ENCODE results near the gene MOCOS.

MOCOS gene

GRCh38 chr18:36312806-36313395, 125.6 kb downstream of the MOCOS start:
- Histone ChIP-seq H3K27ac (ENCODE audit: low read length) (no peak overlapping the region), H3K9me3 (ENCODE audit: control insufficient read depth in 2 of 2, low read length in 2 of 2) (no peaks in the 10 kb centered on the region), H3K4me3 (ENCODE audit: low read length in 2 of 2) (no peak overlapping the region), H3K27me3 (ENCODE audit: control insufficient read depth in 1 of 2, insufficient read depth in 2 of 2, low read length in 2 of 2) (no peaks in the 10 kb centered on the region), H3K36me3 (ENCODE audit: control insufficient read depth in 2 of 2, insufficient read depth in 2 of 2, low read length in 2 of 2) (no peaks in the 10 kb centered on the region), H3K9ac (ENCODE audit: low read length in 2 of 2) (no peak overlapping the region), H3K4me1 (ENCODE audit: control insufficient read depth, insufficient read depth, low read length) (peaks cover 3% of the 10 kb centered on the region)

DNA sequence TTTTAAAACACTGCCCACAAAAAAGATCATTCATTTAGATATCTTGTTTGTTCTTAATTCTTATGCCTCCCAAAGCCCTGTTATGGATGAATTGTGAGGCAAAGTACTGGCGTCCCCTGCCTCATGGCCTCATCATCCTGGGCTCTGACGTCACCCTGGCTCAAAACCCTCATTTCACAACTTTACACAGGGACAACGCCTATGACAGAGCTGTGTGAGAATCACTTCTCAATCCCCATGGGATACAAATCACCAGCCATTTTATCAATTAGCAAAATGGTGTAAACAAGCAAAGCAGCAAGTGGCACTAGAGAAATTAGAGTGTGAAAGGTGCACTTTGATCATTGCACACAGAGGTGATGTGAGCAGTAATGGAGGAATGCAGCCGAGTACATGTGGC, 126.8 kb downstream of the MOCOS start:
- Histone ChIP-seq H3K9me3 (ENCODE audit: control insufficient read depth in 2 of 2, low read length in 2 of 2) (no peaks in the 10 kb centered on the region), H3K4me1 (ENCODE audit: control insufficient read depth, insufficient read depth, low read length) (peaks cover 3% of the 10 kb centered on the region), H3K9ac (ENCODE audit: low read length in 2 of 2) (no peak overlapping the region), H3K27me3 (ENCODE audit: control insufficient read depth in 1 of 2, insufficient read depth in 2 of 2, low read length in 2 of 2) (no peaks in the 10 kb centered on the region), H3K4me3 (ENCODE audit: low read length in 2 of 2) (no peak overlapping the region), H3K36me3 (ENCODE audit: control insufficient read depth in 2 of 2, insufficient read depth in 2 of 2, low read length in 2 of 2) (no peaks in the 10 kb centered on the region), H3K27ac (ENCODE audit: low read length) (no peak overlapping the region)

DNA sequence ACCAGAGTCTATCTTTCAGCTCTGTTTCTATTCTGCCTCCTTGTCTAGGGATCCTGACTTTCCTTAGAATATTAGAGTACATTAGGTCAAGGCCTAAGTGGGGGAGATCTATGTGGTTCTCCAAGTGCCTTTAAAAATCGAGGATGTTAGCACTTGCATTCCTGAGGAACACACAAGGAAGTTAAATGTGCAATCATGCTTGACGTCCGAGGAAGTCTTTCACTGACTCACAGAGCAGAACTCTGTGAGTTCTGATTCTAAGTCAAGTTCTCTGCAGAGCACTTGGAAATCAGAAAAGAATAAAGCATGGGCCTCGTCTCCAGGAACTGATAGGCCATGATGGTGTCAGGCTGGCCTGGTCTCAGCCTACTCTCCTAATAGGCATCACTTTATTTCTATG, 127.5 kb downstream of the MOCOS start:
- Histone ChIP-seq H3K9me3 (ENCODE audit: control insufficient read depth in 2 of 2, low read length in 2 of 2) (no peaks in the 10 kb centered on the region), H3K27ac (ENCODE audit: low read length) (no peak overlapping the region), H3K36me3 (ENCODE audit: control insufficient read depth in 2 of 2, insufficient read depth in 2 of 2, low read length in 2 of 2) (no peaks in the 10 kb centered on the region), H3K4me3 (ENCODE audit: low read length in 2 of 2) (no peak overlapping the region), H3K27me3 (ENCODE audit: control insufficient read depth in 1 of 2, insufficient read depth in 2 of 2, low read length in 2 of 2) (no peaks in the 10 kb centered on the region), H3K4me1 (ENCODE audit: control insufficient read depth, insufficient read depth, low read length) (peaks cover 3% of the 10 kb centered on the region), H3K9ac (ENCODE audit: low read length in 2 of 2) (no peak overlapping the region)

- Histone ChIP-seq H3K9ac (ENCODE audit: low read length in 2 of 2) (no peak overlapping the region), H3K4me1 (ENCODE audit: control insufficient read depth, insufficient read depth, low read length) (peaks cover 3% of the 10 kb centered on the region), H3K36me3 (ENCODE audit: control insufficient read depth in 2 of 2, insufficient read depth in 2 of 2, low read length in 2 of 2) (no peaks in the 10 kb centered on the region), H3K4me3 (ENCODE audit: low read length in 2 of 2) (no peak overlapping the region), H3K9me3 (ENCODE audit: control insufficient read depth in 2 of 2, low read length in 2 of 2) (no peaks in the 10 kb centered on the region), H3K27ac (ENCODE audit: low read length) (no peak overlapping the region), H3K27me3 (ENCODE audit: control insufficient read depth in 1 of 2, insufficient read depth in 2 of 2, low read length in 2 of 2) (no peaks in the 10 kb centered on the region)
Observed at GRCh38 chr18:36315736-36316135, 128.4 kb downstream of the MOCOS start.

DNA sequence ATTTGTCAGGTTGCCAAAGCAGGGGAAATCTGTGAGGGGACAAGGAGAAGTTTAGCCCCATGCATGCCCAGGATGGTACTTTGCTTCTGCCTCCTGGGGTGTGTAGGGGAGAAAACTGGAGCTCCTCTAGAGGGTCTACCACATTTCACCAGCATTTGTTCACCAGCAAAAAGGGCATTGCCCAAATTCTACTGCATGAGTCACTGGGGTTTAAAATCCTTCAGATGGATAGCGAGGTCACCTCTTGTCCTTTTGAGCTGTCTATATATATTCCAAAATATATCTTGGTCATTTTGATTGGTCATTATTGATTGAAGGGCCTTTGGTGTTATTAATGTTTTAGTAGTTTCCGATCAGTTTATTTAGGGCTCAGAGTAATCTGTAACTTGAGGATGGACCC, 128.9 kb downstream of the MOCOS start:
- no peaks in the 10 kb centered on the region for H3K9me3 ChIP-seq (ENCODE audit: control insufficient read depth in 2 of 2, low read length in 2 of 2)
- peaks cover 3% of the 10 kb centered on the region for H3K4me1 ChIP-seq (ENCODE audit: control insufficient read depth, insufficient read depth, low read length)
- H3K27me3 ChIP-seq (ENCODE audit: control insufficient read depth in 1 of 2, insufficient read depth in 2 of 2, low read length in 2 of 2), result no peaks in the 10 kb centered on the region
- no peak overlapping the region for H3K9ac ChIP-seq (ENCODE audit: low read length in 2 of 2)
- no peak overlapping the region for H3K27ac ChIP-seq (ENCODE audit: low read length)
- H3K36me3 ChIP-seq (ENCODE audit: control insufficient read depth in 2 of 2, insufficient read depth in 2 of 2, low read length in 2 of 2), result no peaks in the 10 kb centered on the region
- H3K4me3 ChIP-seq (ENCODE audit: low read length in 2 of 2), result no peak overlapping the region

Measured in stomach smooth muscle (tissue), 2 donors.